Stimulated activated CD4-positive, alpha-beta T cell treated with anti-CD3 and anti-CD28 coated beads, TNF-alpha, amount 100 ng/mL, for 24 hours (primary cell): ENCODE measurements around the gene SAXO2.
"Not testable (repeated sequence)": the region's sequence is repeated elsewhere in the genome, so short reads cannot be mapped to it uniquely, and the experiment has no call there.

Source experiments
- DNase-seq, 3 experiments: peaks; one replicate each; pipeline ENCODE4 v3.0.0-alpha.2; 2020; ENCODE audit warnings: low read depth in 3 of 3

The SAXO2 gene

GRCh38 chr15:82284381-82284780, 21.8 kb downstream of the SAXO2 start:
- not testable (repeated sequence) for DNase-seq

GRCh38 chr15:82286475-82286874, 23.9 kb downstream of the SAXO2 start:
- not testable (repeated sequence) for DNase-seq

- not testable (repeated sequence) for DNase-seq
Observed at GRCh38 chr15:82288202-82288601, 25.6 kb downstream of the SAXO2 start.

- no peak for DNase-seq
Observed at GRCh38 chr15:82292271-82292670, 29.7 kb downstream of the SAXO2 start.

- no peak for DNase-seq
Observed at GRCh38 chr15:82294061-82294690, 31.6 kb downstream of the SAXO2 start.

- DNase-seq: no peak
Observed at GRCh38 chr15:82297546-82297945, 34.9 kb downstream of the SAXO2 start.

- DNase-seq: no peak
Observed at GRCh38 chr15:82298032-82298431, 35.4 kb downstream of the SAXO2 start.

GRCh38 chr15:82298520-82298919, 35.9 kb downstream of the SAXO2 start:
- peak; percentile 14 to 49 (median 15) for DNase-seq

- not testable (repeated sequence) for DNase-seq
Observed at GRCh38 chr15:82299511-82299914, 36.9 kb downstream of the SAXO2 start.

GRCh38 chr15:82300326-82300725, 37.7 kb downstream of the SAXO2 start:
- not testable (repeated sequence) for DNase-seq

- DNase-seq: no peak
Observed at GRCh38 chr15:82300883-82301282, 38.3 kb downstream of the SAXO2 start.

GRCh38 chr15:82301296-82302016, 38.8 kb downstream of the SAXO2 start:
- no peak for DNase-seq

- no peak for DNase-seq
Observed at GRCh38 chr15:82303956-82304777, 41.5 kb downstream of the SAXO2 start.

GRCh38 chr15:82304778-82305090, 42.1 kb downstream of the SAXO2 start:
- DNase-seq: no peak

- no peak for DNase-seq
Observed at GRCh38 chr15:82305621-82306048, 43.0 kb downstream of the SAXO2 start.

- DNase-seq: no peak
Observed at GRCh38 chr15:82306791-82307713, 44.4 kb downstream of the SAXO2 start.

GRCh38 chr15:82307714-82308081, 45.1 kb downstream of the SAXO2 start:
- no peak for DNase-seq

- DNase-seq: no peak
Observed at GRCh38 chr15:82309802-82310201, 47.2 kb downstream of the SAXO2 start.

- DNase-seq: not testable (repeated sequence)
Observed at GRCh38 chr15:82311321-82311720, 48.7 kb downstream of the SAXO2 start.

- DNase-seq: no peak
Observed at GRCh38 chr15:82312586-82313349, 50.1 kb downstream of the SAXO2 start.

GRCh38 chr15:82313446-82313845, 50.8 kb downstream of the SAXO2 start:
- DNase-seq: no peak
